GM12801 (cell line): ENCODE data around the gene MEF2A.

Experiments used
- TF ChIP-seq, protein P1 (sequence below): IDR thresholded peaks from one replicate; pipeline ENCODE4 v1.5.1; 2011; ENCODE audit warnings: control low read depth; ENCODE audit not compliant: insufficient read length; ENCODE audit errors: extremely low read depth

Gene MEF2A

GRCh38 chr15:99717161-99718009 is 151.6 kb downstream of the MEF2A start:
- TF ChIP-seq, protein P1, sequence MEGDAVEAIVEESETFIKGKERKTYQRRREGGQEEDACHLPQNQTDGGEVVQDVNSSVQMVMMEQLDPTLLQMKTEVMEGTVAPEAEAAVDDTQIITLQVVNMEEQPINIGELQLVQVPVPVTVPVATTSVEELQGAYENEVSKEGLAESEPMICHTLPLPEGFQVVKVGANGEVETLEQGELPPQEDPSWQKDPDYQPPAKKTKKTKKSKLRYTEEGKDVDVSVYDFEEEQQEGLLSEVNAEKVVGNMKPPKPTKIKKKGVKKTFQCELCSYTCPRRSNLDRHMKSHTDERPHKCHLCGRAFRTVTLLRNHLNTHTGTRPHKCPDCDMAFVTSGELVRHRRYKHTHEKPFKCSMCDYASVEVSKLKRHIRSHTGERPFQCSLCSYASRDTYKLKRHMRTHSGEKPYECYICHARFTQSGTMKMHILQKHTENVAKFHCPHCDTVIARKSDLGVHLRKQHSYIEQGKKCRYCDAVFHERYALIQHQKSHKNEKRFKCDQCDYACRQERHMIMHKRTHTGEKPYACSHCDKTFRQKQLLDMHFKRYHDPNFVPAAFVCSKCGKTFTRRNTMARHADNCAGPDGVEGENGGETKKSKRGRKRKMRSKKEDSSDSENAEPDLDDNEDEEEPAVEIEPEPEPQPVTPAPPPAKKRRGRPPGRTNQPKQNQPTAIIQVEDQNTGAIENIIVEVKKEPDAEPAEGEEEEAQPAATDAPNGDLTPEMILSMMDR, result no peak

GRCh38 chr15:99718421-99718820 is 152.6 kb downstream of the MEF2A start:
- TF ChIP-seq, protein P1, result no peak

GRCh38 chr15:99719096-99719541 is 153.3 kb downstream of the MEF2A start:
- TF ChIP-seq, protein P1, result no peak

DNA sequence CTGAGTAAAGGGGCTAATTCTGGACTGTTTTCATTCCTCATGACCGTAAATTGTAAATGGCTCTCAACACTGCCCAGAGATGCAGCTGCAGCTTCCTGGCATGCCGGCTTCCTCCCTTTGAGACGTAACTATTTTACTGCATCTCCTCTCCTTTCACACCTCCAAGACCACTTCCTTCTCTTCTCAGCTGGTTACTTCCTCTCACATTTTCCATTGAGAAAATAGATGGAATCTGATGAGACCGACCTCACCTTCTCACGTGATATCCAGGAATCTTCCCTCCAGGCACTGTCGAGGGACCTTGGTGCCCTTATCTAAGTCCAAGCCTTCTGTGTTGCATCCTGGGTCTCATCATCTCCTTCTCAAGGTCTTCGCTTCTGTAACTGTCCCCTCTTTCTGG is 154.7 kb downstream of the MEF2A start:
- TF ChIP-seq, protein P1, result no peak

DNA sequence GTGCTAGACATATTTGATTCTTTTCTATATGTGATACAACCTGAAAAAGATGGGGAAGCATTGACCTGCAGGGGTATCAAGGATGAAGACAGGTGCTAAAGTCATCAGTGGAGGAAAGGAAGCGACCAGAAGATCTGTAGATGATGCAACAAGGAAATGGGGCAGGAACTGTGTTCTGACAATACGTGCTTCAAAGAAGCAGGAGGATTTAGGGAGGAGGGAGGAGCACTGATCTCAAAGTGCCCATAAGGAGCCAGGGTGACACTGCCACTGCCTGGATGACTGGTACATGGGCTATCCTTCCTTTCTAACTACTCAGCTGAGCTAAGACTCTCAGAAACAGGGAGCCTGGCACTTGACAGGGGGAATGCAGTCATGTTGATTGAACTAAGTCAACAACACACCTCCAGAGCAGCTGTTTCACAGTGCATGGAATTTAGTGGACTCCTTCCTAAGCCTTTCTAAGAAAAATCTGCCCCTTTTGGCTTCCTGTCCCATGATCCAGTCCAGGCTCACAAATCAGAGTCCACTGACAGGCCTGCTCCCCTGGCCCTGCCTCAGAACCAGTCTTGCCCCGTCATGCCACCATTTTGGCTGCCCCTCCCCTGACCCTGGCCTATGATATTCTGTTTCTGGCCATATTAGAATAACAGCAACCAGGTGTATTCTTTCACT is 155.5 kb downstream of the MEF2A start:
- TF ChIP-seq, protein P1, result no peak

DNA sequence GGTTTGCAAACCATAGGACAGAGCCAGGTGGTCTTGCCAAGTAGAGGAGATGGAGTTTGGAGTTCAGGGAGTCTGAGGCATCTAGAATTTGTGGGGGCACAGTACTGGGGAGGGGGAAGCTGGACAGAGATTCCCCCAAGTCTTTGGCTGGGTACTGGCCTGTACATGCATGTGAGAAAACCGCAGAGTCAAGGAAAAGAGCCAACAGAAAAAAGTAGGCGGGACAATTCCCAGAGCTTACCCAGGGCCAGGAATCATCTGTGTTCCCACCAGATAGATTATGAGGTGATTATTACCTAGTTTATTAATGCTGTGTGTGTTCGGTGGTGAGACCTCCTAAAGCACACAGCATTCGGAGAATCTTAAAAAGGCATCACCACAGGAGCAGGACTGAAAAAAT is 156.1 kb downstream of the MEF2A start:
- TF ChIP-seq, protein P1, result no peak

DNA sequence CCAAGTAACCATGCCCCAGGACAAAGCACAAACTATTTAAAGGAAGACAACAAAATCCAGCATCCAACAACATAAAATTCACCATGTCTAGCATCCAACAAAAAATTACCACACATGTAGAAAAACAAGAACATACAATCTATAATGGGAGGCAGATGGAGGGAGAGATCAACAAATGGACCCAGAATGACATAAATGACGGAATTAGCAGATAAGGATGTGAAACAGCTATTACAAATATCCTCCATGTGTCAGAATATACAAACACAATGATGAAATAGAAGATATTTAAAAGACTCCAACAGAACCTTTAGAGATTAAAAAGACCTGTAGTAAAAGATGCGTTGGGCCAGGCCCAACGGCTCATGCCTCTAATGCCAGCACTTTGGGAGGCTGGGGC is 156.6 kb downstream of the MEF2A start:
- TF ChIP-seq, protein P1, result no peak
